ENCODE results near the gene AP2A2.

- TF ChIP-seq POLR2A (IDR thresholded peaks at IDR 0.05) (no peak), CTCF (IDR thresholded peaks at IDR 0.05) (no peak)
These were observed 66.1 kb downstream of the AP2A2 start for GRCh38 chr11:991711-992307.

Data from breast epithelium (tissue), 3 donors.